HEK293T (cell line): ENCODE results near the gene ZFPM1.

Experiments used
- FOXA1 ChIP-seq: fragments of 450-650 bp; IDR thresholded peaks from 2 replicates; pipeline ENCODE4 v1.6.1; 2016; ENCODE audit warnings: mild to moderate bottlenecking
- HDGF ChIP-seq: fragments of 450-650 bp; IDR thresholded peaks from 2 replicates; pipeline ENCODE4 v1.6.1; 2017; ENCODE audit warnings: antibody characterized with exemption, borderline replicate concordance
- ZNF384 ChIP-seq: fragments of 450-650 bp; IDR thresholded peaks from 2 replicates; pipeline ENCODE4 v1.6.1; 2016

GRCh38 chr16:88550246-88550661 lies 97.2 kb downstream of the ZFPM1 start:
- no peak for TF ChIP-seq HDGF
- TF ChIP-seq ZNF384: no peak
- no peak for TF ChIP-seq FOXA1
